B cell (primary cell): ENCODE results near the gene RYK.

Experiments used
- CTCF ChIP-seq: fragments of 200-600 bp; IDR thresholded peaks from one replicate; pipeline ENCODE4 v1.8.0; 2022; ENCODE audit warnings: antibody characterized with exemption, mild to moderate bottlenecking
- EZH2 ChIP-seq: IDR thresholded peaks from 2 replicates; pipeline ENCODE4 v1.6.1; 2012; ENCODE audit warnings: borderline replicate concordance, low read depth, mild to moderate bottlenecking, moderate library complexity, low read length; ENCODE audit not compliant: insufficient read depth, poor library complexity, severe bottlenecking

- TF ChIP-seq CTCF (no peak), EZH2 (no peak)
Observed at GRCh38 chr3:134295930-134296329, 45.3 kb upstream of the RYK start.
